K562 (cell line): Measurements from ENCODE around the gene MCM7. TPM values are rescaled to one million over a fixed set of nuclear protein-coding genes. Genes with fewer than 3 reads are reported as not detected.

Source experiments
- BHLHE40 ChIP-seq: IDR thresholded peaks from 2 replicates; pipeline ENCODE4 v1.6.1; 2011; ENCODE audit warnings: low read length, improper control_type of control experiment
- CHD4 ChIP-seq: fragments of 200-600 bp; sonication (generic); IDR thresholded peaks from 3 replicates; pipeline ENCODE4 v1.6.1; 2012; ENCODE audit warnings: low read depth, mild to moderate bottlenecking, mixed read lengths, low read length, inconsistent platforms; ENCODE audit not compliant: insufficient read depth, insufficient replicate concordance, poor library complexity, severe bottlenecking
- CTCF ChIP-seq, 3 experiments: IDR thresholded peaks in 2 of 3; conservative IDR thresholded peaks in 1 of 3; 2 replicates each; pipeline ENCODE4 v1.5.1; 2011 to 2012; ENCODE audit warnings: low read length in 3 of 3, mild to moderate bottlenecking in 3 of 3, control low read depth in 2 of 3, improper control_type of control experiment in 1 of 3, inconsistent platforms in 1 of 3, low read depth in 1 of 3, mixed read lengths in 1 of 3, moderate library complexity in 1 of 3; ENCODE audit not compliant: insufficient read depth in 2 of 3
- ELF4 ChIP-seq: fragments of 450-650 bp; formaldehyde crosslinking; IDR thresholded peaks from 2 replicates; pipeline ENCODE4 v1.4.0; 2022; ENCODE audit warnings: missing genetic modification characterization
- FOXK2 ChIP-seq, 2 experiments: fragments of 450-650 bp; IDR thresholded peaks in 1 of 2; conservative IDR thresholded peaks in 1 of 2; 2 replicates each; pipeline ENCODE4 v1.6.1; 2016; ENCODE audit warnings: low read depth in 2 of 2, mild to moderate bottlenecking in 1 of 2
- HSF4 ChIP-seq: fragments of 250-450 bp; sonication (Bioruptor Pico); IDR thresholded peaks from 2 replicates; pipeline ENCODE4 v2.1.2; 2022; ENCODE audit warnings: mild to moderate bottlenecking, moderate library complexity, borderline replicate concordance
- MIER1 ChIP-seq: fragments of 450-650 bp; IDR thresholded peaks from 2 replicates; pipeline ENCODE4 v1.6.1; 2016; ENCODE audit warnings: antibody characterized with exemption, mild to moderate bottlenecking, low read depth
- NCOA2 ChIP-seq, 2 experiments: fragments of 450-650 bp; IDR thresholded peaks; 2 replicates each; pipeline ENCODE4 v1.6.1; 2018; ENCODE audit warnings: mild to moderate bottlenecking in 2 of 2, moderate library complexity in 1 of 2; ENCODE audit not compliant: partially characterized antibody in 2 of 2
- NCOA4 ChIP-seq: fragments of 450-650 bp; IDR thresholded peaks from 2 replicates; pipeline ENCODE4 v1.6.1; 2018; ENCODE audit warnings: mild to moderate bottlenecking; ENCODE audit not compliant: partially characterized antibody
- PTTG1 ChIP-seq: fragments of 450-650 bp; IDR thresholded peaks from 2 replicates; pipeline ENCODE4 v1.6.1; 2016; ENCODE audit warnings: low read depth, mild to moderate bottlenecking, missing genetic modification characterization, missing compliant biosample characterization
- RNF219 ChIP-seq: fragments of 250-450 bp; sonication (Bioruptor Pico); IDR thresholded peaks from 2 replicates; pipeline ENCODE4 v1.5.0; 2022; ENCODE audit warnings: mild to moderate bottlenecking
- YBX1 ChIP-seq: fragments of 450-650 bp; IDR thresholded peaks from 2 replicates; pipeline ENCODE4 v1.7.1; 2016; ENCODE audit warnings: mild to moderate bottlenecking
- ZBTB34 ChIP-seq: fragments of 250-450 bp; sonication (Bioruptor Pico); IDR thresholded peaks from 2 replicates; pipeline ENCODE4 v1.8.0; 2021; ENCODE audit warnings: mild to moderate bottlenecking, moderate library complexity
- ZFP36 ChIP-seq: fragments of 150-350 bp; IDR thresholded peaks from 2 replicates; pipeline ENCODE4 v1.6.1; 2018; ENCODE audit warnings: low read length, low read depth; ENCODE audit not compliant: partially characterized antibody
- ZNF384 ChIP-seq: IDR thresholded peaks from 2 replicates; pipeline ENCODE4 v1.6.1; 2012; ENCODE audit warnings: low read depth, low read length, improper control_type of control experiment
- polyA plus RNA-seq, 8 experiments: library from polyadenylated mRNA; depleted of rRNA in 4 of 8; stranded (reverse) in 5 of 8; unstranded in 3 of 8; fragments of >200 nt; fragmentation: Nextera tagmentation in 2 of 8; fragmentation: Illumina TruSeq in 1 of 8; extraction: Ambion mirVana in 2 of 8; extraction: Trizol in 1 of 8; gene quantifications; 2 replicates each; pipeline versions ENCODE4 v1.2.1 to v1.2.3, GENCODE V29; 2011 to 2014; ENCODE audit warnings: inconsistent platforms in 1 of 8, missing spikeins in 1 of 8
- total RNA-seq, 7 experiments: library from RNA; depleted of rRNA in 6 of 7; stranded (reverse); fragments of >200 nt in 6 of 7; fragmentation: Illumina TruSeq in 2 of 7; extraction: Trizol in 2 of 7; gene quantifications; 2 replicates each; pipeline versions ENCODE4 v1.2.1 to v1.2.3, GENCODE V29; 2011 to 2021; ENCODE audit warnings: low replicate concordance in 1 of 7
- TF ChIP-seq, protein P1 (sequence below): sonication (generic); formaldehyde crosslinking; IDR thresholded peaks from 2 replicates; pipeline ENCODE4 v1.8.1; 2023; ENCODE audit warnings: mild to moderate bottlenecking, missing genetic modification reagents
- TF ChIP-seq, protein P2 (sequence below): fragments of 450-650 bp; IDR thresholded peaks from 2 replicates; pipeline ENCODE4 v1.6.1; 2017; ENCODE audit warnings: antibody characterized with exemption
- TF ChIP-seq, protein P3 (sequence below): fragments of 450-650 bp; formaldehyde crosslinking; IDR thresholded peaks from 2 replicates; pipeline ENCODE4 v1.4.0; 2022; ENCODE audit warnings: mild to moderate bottlenecking, moderate library complexity

Gene MCM7
- total and polyA plus RNA-seq, 9 of the 15 experiments (the other 6 are each of a cell fraction or from before 2014, with no cell fraction given), result 329 to 856 (median 437) TPM

DNA sequence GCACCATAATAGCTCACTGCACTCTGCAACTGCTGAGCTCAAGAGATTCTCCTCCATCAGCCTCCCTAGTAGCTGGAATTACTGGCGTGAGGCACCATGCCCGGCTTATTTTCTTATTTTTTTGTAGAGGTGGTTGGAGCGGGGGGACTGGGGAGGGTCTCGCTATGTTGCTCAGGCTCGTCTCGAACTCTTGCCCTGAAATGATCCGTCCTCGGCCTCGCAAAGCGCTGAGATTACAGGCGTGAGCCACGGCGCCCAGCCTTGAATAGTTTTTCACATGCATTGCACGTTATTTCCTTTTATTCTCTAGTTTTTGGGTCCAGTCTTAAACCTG lies 47.0 kb upstream of the MCM7 start (continued):
- TF ChIP-seq MIER1 (peak; percentile 41; the same call in 1 of the 2 replicates), RNF219 (CRISPR knock-in tag) (no peak), ZBTB34 (CRISPR knock-in tag) (no peak), ZFP36 (no peak), CHD4 (no peak), PTTG1 (tag) (no peak), CTCF (IDR thresholded peaks at IDR 0.05 in 2 of 3, conservative IDR thresholded peaks at IDR 0.05 in 1 of 3; ENCODE audit: insufficient read depth in 2 of 3, low read depth in 1 of 3, low read length in 3 of 3) (no peak), ELF4 (CRISPR knock-in tag) (0 out of 2 replicates have a peak, but pooled peaks have one; percentile 22), YBX1 (no peak), BHLHE40 (no peak), ZNF384 (no peak), FOXK2 (conservative IDR thresholded peaks at IDR 0.05 in 1 of 2, IDR thresholded peaks at IDR 0.05 in 1 of 2; ENCODE audit: low read depth in 2 of 2) (no peak), NCOA2 (IDR thresholded peaks at IDR 0.05; ENCODE audit: partially characterized antibody in 2 of 2) (no peak), HSF4 (CRISPR knock-in tag) (no peak), NCOA4 (no peak)
- TF ChIP-seq, protein P1, sequence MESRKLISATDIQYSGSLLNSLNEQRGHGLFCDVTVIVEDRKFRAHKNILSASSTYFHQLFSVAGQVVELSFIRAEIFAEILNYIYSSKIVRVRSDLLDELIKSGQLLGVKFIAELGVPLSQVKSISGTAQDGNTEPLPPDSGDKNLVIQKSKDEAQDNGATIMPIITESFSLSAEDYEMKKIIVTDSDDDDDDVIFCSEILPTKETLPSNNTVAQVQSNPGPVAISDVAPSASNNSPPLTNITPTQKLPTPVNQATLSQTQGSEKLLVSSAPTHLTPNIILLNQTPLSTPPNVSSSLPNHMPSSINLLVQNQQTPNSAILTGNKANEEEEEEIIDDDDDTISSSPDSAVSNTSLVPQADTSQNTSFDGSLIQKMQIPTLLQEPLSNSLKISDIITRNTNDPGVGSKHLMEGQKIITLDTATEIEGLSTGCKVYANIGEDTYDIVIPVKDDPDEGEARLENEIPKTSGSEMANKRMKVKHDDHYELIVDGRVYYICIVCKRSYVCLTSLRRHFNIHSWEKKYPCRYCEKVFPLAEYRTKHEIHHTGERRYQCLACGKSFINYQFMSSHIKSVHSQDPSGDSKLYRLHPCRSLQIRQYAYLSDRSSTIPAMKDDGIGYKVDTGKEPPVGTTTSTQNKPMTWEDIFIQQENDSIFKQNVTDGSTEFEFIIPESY, result peak; percentile 24; the same call in 1 of the 2 replicates
- TF ChIP-seq, protein P2, sequence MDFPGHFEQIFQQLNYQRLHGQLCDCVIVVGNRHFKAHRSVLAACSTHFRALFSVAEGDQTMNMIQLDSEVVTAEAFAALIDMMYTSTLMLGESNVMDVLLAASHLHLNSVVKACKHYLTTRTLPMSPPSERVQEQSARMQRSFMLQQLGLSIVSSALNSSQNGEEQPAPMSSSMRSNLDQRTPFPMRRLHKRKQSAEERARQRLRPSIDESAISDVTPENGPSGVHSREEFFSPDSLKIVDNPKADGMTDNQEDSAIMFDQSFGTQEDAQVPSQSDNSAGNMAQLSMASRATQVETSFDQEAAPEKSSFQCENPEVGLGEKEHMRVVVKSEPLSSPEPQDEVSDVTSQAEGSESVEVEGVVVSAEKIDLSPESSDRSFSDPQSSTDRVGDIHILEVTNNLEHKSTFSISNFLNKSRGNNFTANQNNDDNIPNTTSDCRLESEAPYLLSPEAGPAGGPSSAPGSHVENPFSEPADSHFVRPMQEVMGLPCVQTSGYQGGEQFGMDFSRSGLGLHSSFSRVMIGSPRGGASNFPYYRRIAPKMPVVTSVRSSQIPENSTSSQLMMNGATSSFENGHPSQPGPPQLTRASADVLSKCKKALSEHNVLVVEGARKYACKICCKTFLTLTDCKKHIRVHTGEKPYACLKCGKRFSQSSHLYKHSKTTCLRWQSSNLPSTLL, result no peak
- TF ChIP-seq, protein P3, sequence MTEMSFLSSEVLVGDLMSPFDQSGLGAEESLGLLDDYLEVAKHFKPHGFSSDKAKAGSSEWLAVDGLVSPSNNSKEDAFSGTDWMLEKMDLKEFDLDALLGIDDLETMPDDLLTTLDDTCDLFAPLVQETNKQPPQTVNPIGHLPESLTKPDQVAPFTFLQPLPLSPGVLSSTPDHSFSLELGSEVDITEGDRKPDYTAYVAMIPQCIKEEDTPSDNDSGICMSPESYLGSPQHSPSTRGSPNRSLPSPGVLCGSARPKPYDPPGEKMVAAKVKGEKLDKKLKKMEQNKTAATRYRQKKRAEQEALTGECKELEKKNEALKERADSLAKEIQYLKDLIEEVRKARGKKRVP (CRISPR knock-in tag), result 0 out of 2 replicates have a peak, but pooled peaks have one; percentile 42
